ENCODE measurements around the gene OR10G7.
A peak's percentile ranks its signal among the peaks of the same experiment; 100 is the strongest.

Gene OR10G7

DNA sequence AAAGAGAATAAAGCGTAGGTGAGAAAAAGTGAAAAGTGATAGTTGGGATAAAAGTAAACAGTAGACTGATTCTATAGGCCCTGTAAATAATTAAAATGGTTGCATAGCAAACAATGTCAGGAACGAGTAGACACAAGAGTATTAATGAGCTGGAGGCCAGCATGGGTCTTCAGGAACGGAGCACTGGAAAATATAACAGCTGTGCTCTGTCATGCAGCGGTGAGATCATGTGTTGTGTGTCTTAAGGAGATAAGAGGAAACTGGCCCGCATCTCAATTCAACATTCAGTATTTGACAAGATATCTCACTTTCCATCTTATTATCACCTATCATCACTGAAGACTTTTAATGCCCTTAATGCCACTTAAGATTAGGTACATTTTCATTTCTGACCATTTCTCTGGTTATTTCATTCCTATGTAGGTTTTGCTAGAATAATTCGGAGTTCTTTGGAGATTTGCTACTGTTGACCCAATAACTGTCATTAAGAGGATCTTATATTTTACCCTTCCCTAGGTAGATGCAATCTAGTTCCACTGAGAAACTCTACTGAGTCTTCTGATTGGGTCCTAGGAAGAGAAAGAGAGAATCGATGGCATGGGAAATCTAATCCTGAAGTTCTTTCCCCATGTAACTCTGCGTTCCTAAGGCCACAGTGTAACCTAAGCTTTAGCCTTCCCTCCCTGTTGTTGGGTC lies 38.7 kb upstream of the OR10G7 start:
- TF ChIP-seq, protein P1, sequence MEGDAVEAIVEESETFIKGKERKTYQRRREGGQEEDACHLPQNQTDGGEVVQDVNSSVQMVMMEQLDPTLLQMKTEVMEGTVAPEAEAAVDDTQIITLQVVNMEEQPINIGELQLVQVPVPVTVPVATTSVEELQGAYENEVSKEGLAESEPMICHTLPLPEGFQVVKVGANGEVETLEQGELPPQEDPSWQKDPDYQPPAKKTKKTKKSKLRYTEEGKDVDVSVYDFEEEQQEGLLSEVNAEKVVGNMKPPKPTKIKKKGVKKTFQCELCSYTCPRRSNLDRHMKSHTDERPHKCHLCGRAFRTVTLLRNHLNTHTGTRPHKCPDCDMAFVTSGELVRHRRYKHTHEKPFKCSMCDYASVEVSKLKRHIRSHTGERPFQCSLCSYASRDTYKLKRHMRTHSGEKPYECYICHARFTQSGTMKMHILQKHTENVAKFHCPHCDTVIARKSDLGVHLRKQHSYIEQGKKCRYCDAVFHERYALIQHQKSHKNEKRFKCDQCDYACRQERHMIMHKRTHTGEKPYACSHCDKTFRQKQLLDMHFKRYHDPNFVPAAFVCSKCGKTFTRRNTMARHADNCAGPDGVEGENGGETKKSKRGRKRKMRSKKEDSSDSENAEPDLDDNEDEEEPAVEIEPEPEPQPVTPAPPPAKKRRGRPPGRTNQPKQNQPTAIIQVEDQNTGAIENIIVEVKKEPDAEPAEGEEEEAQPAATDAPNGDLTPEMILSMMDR (IDR thresholded peaks at IDR 0.05; ENCODE audit: extremely low read depth, missing control alignments), result no peak
- no peak for DNase-seq (ENCODE audit: low spot score)

GRCh38 chr11:124078591-124078990 lies 37.5 kb upstream of the OR10G7 start:
- TF ChIP-seq, protein P1 (IDR thresholded peaks at IDR 0.05; ENCODE audit: extremely low read depth, missing control alignments), result no peak
- no peak for DNase-seq (ENCODE audit: low spot score)

- TF ChIP-seq, protein P1 (IDR thresholded peaks at IDR 0.05; ENCODE audit: extremely low read depth, missing control alignments), result no peak
- no peak for DNase-seq (ENCODE audit: low spot score)
These were observed 36.1 kb upstream of the OR10G7 start for GRCh38 chr11:124077266-124077665.

DNA sequence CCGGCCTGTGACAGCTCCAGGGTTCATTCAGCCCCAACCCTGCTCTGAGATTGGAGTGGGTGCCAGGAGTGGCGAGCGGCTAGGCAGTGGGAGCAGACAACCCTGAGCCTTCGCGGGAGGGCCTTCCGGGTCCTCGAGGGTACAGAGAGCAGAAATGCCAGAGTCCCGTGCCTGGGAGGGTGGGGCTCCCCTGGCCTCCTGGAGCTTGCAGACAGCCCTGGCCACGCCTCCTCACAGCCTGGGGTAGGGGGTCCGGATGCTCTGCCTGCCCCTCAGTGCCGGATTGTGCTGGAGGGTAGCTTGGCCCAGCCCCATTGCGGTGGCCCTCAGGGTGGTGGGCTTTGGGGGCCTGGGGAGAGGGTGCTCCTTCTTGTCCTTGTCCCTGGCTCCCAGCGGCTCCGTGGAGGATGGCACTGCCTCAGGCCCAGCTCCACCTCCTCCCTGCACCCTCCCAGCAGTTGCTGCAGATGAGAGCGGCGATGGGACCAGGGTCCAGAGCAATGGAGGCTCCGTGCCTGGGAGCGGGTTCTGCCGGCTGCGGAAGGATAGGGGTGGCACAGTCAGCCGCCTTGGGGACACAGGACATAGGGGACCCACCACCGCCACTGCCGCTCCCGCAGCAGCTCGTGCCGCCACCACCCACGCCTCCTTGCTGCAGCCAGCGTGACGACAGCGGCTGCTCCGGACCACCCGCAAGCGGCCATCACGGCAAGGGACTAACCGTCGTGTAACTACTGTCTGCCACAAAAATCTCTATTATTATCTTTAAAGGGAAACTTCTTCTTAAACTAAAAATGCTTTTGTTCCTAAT lies 34.9 kb upstream of the OR10G7 start:
- TF ChIP-seq, protein P1 (IDR thresholded peaks at IDR 0.05; ENCODE audit: extremely low read depth, missing control alignments), result no peak
- DNase-seq (ENCODE audit: low spot score), result peak; percentile 27

DNA sequence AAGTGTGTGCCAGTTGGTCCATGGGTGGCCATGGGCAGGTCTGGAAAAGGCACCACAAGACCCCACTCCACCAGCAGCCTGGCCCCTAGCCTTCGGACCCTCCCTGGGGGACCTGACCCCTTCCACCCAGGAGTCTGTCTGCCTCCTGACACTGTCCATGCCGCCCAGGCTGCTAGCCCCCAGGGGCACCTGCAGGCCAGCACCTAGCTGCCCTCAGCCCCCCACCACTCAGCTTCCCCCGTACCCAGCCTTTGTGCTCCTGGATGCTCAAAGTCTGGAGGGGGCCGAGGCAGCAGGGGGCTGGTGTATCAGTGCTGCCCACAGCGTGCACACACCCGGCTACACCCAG lies 34.3 kb upstream of the OR10G7 start:
- TF ChIP-seq, protein P1 (IDR thresholded peaks at IDR 0.05; ENCODE audit: extremely low read depth, missing control alignments), result no peak
- no peak for DNase-seq (ENCODE audit: low spot score)

GRCh38 chr11:124074554-124074953 lies 33.4 kb upstream of the OR10G7 start:
- TF ChIP-seq, protein P1 (IDR thresholded peaks at IDR 0.05; ENCODE audit: extremely low read depth, missing control alignments), result no peak
- DNase-seq (ENCODE audit: low spot score), result no peak

- TF ChIP-seq, protein P1 (IDR thresholded peaks at IDR 0.05; ENCODE audit: extremely low read depth, missing control alignments), result no peak
- no peak for DNase-seq (ENCODE audit: low spot score)
These were observed 31.0 kb upstream of the OR10G7 start for GRCh38 chr11:124072147-124072546.

All from GM20000 (cell line).